HG02840 (cell line): ENCODE results near the gene PRKD1.
A peak's percentile ranks its signal among the peaks of the same experiment; 100 is the strongest.
"Not testable (repeated sequence)": the region's sequence is repeated elsewhere in the genome, so short reads cannot be mapped to it uniquely, and the experiment has no call there.

Experiments used
- ATAC-seq: cut with Tn5 transposase; IDR thresholded peaks from one replicate; pipeline ENCODE4 v1.9.1; 2021; ENCODE audit warnings: mild to moderate bottlenecking, moderate library complexity, moderate number of reproducible peaks; ENCODE audit not compliant: unreplicated experiment, low FRiP score

PRKD1 gene

GRCh38 chr14:29803045-29803444, 124.6 kb downstream of the PRKD1 start:
- no peak for ATAC-seq

- no peak for ATAC-seq
Observed at GRCh38 chr14:29802211-29802610, 125.4 kb downstream of the PRKD1 start.

GRCh38 chr14:29800961-29801360, 126.7 kb downstream of the PRKD1 start:
- no peak for ATAC-seq

- peak; percentile 78 for ATAC-seq
Observed at GRCh38 chr14:29799464-29800095, 128.1 kb downstream of the PRKD1 start.

GRCh38 chr14:29798811-29799210, 128.8 kb downstream of the PRKD1 start:
- ATAC-seq, result no peak

GRCh38 chr14:29798108-29798663, 129.5 kb downstream of the PRKD1 start:
- ATAC-seq, result no peak

- no peak for ATAC-seq
Observed at GRCh38 chr14:29796853-29797252, 130.8 kb downstream of the PRKD1 start.

- no peak for ATAC-seq
Observed at GRCh38 chr14:29789475-29789874, 138.2 kb downstream of the PRKD1 start.

GRCh38 chr14:29788093-29788492, 139.6 kb downstream of the PRKD1 start:
- ATAC-seq, result no peak

- no peak for ATAC-seq
Observed at GRCh38 chr14:29783556-29783955, 144.1 kb downstream of the PRKD1 start.

GRCh38 chr14:29782041-29782440, 145.6 kb downstream of the PRKD1 start:
- no peak for ATAC-seq

- ATAC-seq, result not testable (repeated sequence)
Observed at GRCh38 chr14:29777142-29777541, 150.5 kb downstream of the PRKD1 start.

GRCh38 chr14:29773990-29774389, 153.7 kb downstream of the PRKD1 start:
- no peak for ATAC-seq

GRCh38 chr14:29763342-29763858, 164.2 kb downstream of the PRKD1 start:
- ATAC-seq, result no peak

- peak; percentile 66 for ATAC-seq
Observed at GRCh38 chr14:29759521-29760340, 167.9 kb downstream of the PRKD1 start.

GRCh38 chr14:29757711-29758233, 169.9 kb downstream of the PRKD1 start:
- ATAC-seq, result no peak

GRCh38 chr14:29757188-29757680, 170.4 kb downstream of the PRKD1 start:
- ATAC-seq, result no peak

- ATAC-seq, result no peak
Observed at GRCh38 chr14:29756019-29756385, 171.6 kb downstream of the PRKD1 start.

GRCh38 chr14:29755311-29756018, 172.2 kb downstream of the PRKD1 start:
- no peak for ATAC-seq

- ATAC-seq, result no peak
Observed at GRCh38 chr14:29754134-29754533, 173.5 kb downstream of the PRKD1 start.
